Thyroid gland (tissue), 4 donors: ENCODE results near the gene ACAA2. TPM values are rescaled to one million over a fixed set of nuclear protein-coding genes. Genes with fewer than 3 reads are reported as not detected.
A peak's percentile ranks its signal among the peaks of the same experiment; 100 is the strongest.

Experiments used
- DNase-seq, 2 donors: peaks; one replicate each; pipeline ENCODE4 v3.0.0-alpha.2; 2019
- H3K27ac ChIP-seq, 3 donors: fragments of 200-600 bp; sonication (generic); 1 replicate in 2 of 3; 2 replicates in 1 of 3; pipeline ENCODE4 v1.5.1; 2016 to 2019; ENCODE audit warnings: mild to moderate bottlenecking in 1 of 3, moderate library complexity in 1 of 3
- H3K27me3 ChIP-seq: fragments of 200-600 bp; sonication (generic); one replicate; pipeline ENCODE4 v1.5.1; 2019
- H3K36me3 ChIP-seq, 2 donors: fragments of 200-600 bp; sonication (generic); one replicate each; pipeline ENCODE4 v1.5.1; 2016 to 2019
- H3K4me1 ChIP-seq, 2 donors: fragments of 200-600 bp; sonication (generic); one replicate each; pipeline ENCODE4 v1.5.1; 2017 to 2019
- H3K4me3 ChIP-seq, 3 donors: fragments of 200-600 bp; sonication (generic); replicated peaks in 1 of 3; 1 replicate in 2 of 3; 2 replicates in 1 of 3; pipeline ENCODE4 v1.5.1; 2016; ENCODE audit warnings: mild to moderate bottlenecking in 1 of 3
- H3K9me3 ChIP-seq: fragments of 200-600 bp; sonication (generic); one replicate; pipeline ENCODE4 v1.5.1; 2017
- POLR2A ChIP-seq, 2 donors: fragments of 450-650 bp; IDR thresholded peaks; one replicate each; pipeline ENCODE4 v1.6.1; 2017; ENCODE audit warnings: antibody characterized with exemption in 2 of 2, mild to moderate bottlenecking in 2 of 2, moderate library complexity in 1 of 2
- WGBS, 2 donors: methylation state at CpG; one replicate each; pipeline ENCODE4 v1.1.5; 2017; 5-methylcytosine and 5-hydroxymethylcytosine counted together
- intact Hi-C: fragments of 100-400 bp; cut with DNase I; formaldehyde crosslinking; loops from one replicate; pipeline ENCODE4 v1.15.1; 2023
- total RNA-seq, 4 donors: library from RNA; depleted of rRNA; stranded (reverse); fragments of >200 nt; gene quantifications; one replicate each; pipeline ENCODE4 v1.2.3, GENCODE V29; 2016
- TF ChIP-seq, protein P1 (sequence below), 6 experiments: fragments of 200-600 bp in 3 of 6; fragments of 450-650 bp in 3 of 6; sonication (generic) in 3 of 6; IDR thresholded peaks; one replicate each; pipeline ENCODE4 v1.5.1; 2016 to 2019; ENCODE audit warnings: antibody characterized with exemption in 6 of 6, mild to moderate bottlenecking in 2 of 6, inconsistent platforms in 1 of 6, moderate library complexity in 1 of 6

The ACAA2 gene
- total RNA-seq, 4 donors from 2014 or later = 50.8 to 157 (median 108) TPM

DNA sequence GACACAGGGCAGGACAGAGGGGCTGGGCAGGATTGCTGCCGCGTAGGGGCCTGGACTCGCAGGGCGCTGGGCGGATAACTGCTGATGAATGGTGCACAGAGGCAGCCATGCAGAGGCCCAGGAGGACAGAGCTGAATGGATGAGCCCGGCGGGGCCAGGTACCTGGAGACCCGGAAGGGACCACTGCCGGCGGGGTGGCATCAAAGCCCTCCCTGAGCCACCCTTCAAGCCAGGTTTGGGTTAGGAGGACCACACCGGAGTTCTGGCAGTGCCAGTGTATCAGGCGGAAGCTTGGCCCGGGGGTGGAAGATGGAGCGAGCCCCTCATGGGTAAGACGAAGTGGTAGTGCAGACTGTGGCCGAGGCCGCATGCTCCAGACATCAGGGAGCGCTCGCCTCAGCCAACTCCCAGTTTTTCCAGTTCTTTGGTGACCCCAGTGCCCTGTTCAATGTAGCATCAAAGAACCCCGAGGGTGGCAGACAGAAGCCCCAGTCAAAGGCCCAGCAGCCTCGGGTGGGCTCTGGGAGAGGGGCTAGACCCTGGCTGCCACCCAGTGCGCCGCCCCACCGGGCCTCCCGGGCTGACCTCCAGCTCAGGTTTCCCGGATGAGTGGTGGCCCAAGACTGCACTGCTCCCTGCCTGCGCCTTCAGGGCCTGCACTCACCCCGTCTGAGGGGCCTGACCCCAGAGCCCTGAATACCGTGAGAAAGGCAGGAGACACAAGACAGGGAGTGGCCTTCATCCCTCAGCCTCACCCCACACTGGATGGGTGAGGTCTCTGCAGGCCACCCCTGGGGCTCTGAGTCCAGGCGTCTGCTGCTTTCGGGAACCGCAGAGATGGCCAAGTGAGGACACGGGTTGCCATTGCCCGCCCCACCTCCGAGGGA is 50.9 kb downstream of the ACAA2 start:
- intact Hi-C loops = no loop called here
- Histone ChIP-seq H3K27me3 (no peaks in the 10 kb centered on the region), H3K27ac (peak overlapping the region in 2 of 3 donors; percentile 12 to 70), H3K4me3 (no peak overlapping the region), H3K9me3 (no peaks in the 10 kb centered on the region), H3K4me1 (peaks cover 14 to 19% of the 10 kb centered on the region in 2 donors), H3K36me3 (no peaks in the 10 kb centered on the region)
- no peak for TF ChIP-seq POLR2A (IDR thresholded peaks at IDR 0.05)
- TF ChIP-seq, protein P1, sequence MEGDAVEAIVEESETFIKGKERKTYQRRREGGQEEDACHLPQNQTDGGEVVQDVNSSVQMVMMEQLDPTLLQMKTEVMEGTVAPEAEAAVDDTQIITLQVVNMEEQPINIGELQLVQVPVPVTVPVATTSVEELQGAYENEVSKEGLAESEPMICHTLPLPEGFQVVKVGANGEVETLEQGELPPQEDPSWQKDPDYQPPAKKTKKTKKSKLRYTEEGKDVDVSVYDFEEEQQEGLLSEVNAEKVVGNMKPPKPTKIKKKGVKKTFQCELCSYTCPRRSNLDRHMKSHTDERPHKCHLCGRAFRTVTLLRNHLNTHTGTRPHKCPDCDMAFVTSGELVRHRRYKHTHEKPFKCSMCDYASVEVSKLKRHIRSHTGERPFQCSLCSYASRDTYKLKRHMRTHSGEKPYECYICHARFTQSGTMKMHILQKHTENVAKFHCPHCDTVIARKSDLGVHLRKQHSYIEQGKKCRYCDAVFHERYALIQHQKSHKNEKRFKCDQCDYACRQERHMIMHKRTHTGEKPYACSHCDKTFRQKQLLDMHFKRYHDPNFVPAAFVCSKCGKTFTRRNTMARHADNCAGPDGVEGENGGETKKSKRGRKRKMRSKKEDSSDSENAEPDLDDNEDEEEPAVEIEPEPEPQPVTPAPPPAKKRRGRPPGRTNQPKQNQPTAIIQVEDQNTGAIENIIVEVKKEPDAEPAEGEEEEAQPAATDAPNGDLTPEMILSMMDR (IDR thresholded peaks at IDR 0.05) = no peak
- WGBS, 2 donors = 88 to 94% methylated on average over 14 to 35 of the region's 35 CpGs
- DNase-seq = no peak

DNA sequence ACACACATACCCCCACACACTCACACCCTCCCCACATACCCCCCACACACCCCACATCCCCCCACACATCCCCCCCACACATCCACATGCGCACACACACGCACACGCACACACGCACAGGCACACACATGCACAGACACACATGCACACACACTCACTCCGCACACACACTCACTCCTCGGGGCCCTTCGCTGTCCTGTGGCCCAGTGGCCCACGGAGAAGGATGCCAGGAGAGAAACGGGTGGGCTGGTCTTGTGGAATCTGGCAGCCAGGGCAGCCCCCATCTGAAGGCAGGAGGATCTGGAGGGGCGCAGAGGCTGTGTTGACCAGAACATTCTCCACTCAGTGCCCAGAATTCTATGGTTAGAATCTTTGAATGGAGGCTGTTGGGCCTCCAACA is 51.6 kb downstream of the ACAA2 start:
- Histone ChIP-seq H3K4me1 (peaks cover 14 to 19% of the 10 kb centered on the region in 2 donors), H3K9me3 (no peaks in the 10 kb centered on the region), H3K4me3 (no peak overlapping the region), H3K36me3 (no peaks in the 10 kb centered on the region), H3K27me3 (no peaks in the 10 kb centered on the region), H3K27ac (no peak overlapping the region)
- intact Hi-C loops = no loop called here
- no peak for DNase-seq
- TF ChIP-seq POLR2A (IDR thresholded peaks at IDR 0.05) = no peak
- TF ChIP-seq, protein P1 (IDR thresholded peaks at IDR 0.05) = no peak
- WGBS, 2 donors = 71 to 80% methylated on average over 1 to 10 of the region's 10 CpGs

DNA sequence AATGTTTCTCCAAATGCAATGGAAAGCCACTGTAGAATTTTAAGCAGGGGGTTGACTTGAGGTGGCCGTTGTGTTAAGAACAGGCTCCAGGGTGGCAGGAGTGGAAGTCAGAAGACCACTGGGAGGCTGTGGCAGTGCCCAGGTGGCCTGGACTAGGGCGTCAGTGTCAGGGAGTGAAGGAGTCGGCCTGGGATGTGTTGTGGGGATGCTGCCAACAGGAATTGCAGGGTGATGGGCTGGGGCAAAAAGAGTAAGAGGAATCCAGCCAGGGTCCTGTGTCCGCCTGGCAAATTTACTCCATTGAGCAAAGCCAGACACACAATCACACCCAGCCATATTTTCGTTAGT is 55.1 kb downstream of the ACAA2 start:
- no peaks in the 10 kb centered on the region for H3K9me3 ChIP-seq
- H3K27ac ChIP-seq = no peak overlapping the region
- WGBS, 2 donors = 90 to 94% methylated on average over 5 of the region's 5 CpGs
- H3K4me3 ChIP-seq = no peak overlapping the region
- peaks cover 0 to under 1% of the 10 kb centered on the region in 2 donors for H3K4me1 ChIP-seq
- DNase-seq = no peak
- no peaks in the 10 kb centered on the region for H3K36me3 ChIP-seq
- intact Hi-C loops = no loop called here
- TF ChIP-seq POLR2A (IDR thresholded peaks at IDR 0.05) = no peak
- TF ChIP-seq, protein P1 (IDR thresholded peaks at IDR 0.05) = no peak
- no peaks in the 10 kb centered on the region for H3K27me3 ChIP-seq

DNA sequence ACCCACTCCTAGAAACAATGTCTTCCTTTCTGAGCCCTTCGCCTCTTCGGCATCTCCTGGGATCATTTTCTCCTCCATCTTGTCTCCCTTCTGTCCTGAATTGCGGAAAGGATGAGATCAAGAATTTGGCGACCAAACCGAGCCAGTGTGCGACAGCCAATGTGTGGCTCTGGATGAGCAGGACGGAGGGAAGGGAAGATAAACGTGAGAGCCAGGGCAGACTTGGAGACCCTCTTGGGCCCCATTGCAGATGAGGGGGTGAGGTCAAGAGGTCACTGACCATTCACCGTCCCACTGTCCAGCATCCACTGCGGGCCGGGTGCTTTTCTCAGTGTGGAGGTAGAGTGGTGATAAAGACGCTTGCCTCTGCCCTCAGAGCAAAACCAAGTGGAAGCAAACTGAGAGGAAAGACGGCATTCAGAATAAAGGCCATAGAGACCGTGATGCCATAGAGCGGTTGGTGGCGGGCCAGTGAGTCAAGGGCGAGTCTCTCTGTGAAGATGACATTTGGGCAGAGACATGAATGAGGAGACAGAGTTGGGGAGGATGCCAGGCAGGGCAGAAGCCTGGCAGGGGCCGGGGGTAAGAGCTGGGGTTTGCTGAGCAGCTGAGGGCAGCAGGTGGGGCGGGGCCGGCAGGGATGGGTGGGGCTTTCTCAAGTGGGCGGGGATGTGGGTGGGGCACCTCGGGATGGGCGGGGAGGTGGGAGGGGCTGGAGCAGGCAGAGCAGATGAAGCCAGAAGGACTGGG is 55.6 kb downstream of the ACAA2 start:
- H3K36me3 ChIP-seq = no peaks in the 10 kb centered on the region
- no peaks in the 10 kb centered on the region for H3K27me3 ChIP-seq
- H3K27ac ChIP-seq = no peak overlapping the region
- intact Hi-C loops = no loop called here
- no peak for DNase-seq
- WGBS, 2 donors = 88 to 91% methylated on average over 23 of the region's 23 CpGs
- no peaks in the 10 kb centered on the region for H3K4me1 ChIP-seq
- no peak overlapping the region for H3K4me3 ChIP-seq
- TF ChIP-seq, protein P1 (IDR thresholded peaks at IDR 0.05) = no peak
- TF ChIP-seq POLR2A (IDR thresholded peaks at IDR 0.05) = no peak
- no peaks in the 10 kb centered on the region for H3K9me3 ChIP-seq
